Neural progenitor cell (in vitro differentiated cells): Measurements from ENCODE around the gene EEF2KMT.
"Not testable (repeated sequence)": the region's sequence is repeated elsewhere in the genome, so short reads cannot be mapped to it uniquely, and the experiment has no call there.

Source experiments
- EZH2 ChIP-seq: fragments of 200-600 bp; sonication (generic); IDR thresholded peaks from 2 replicates; pipeline ENCODE4 v1.6.1; 2017; ENCODE audit warnings: antibody characterized with exemption, mild to moderate bottlenecking, moderate library complexity
- TF ChIP-seq, protein P1 (sequence below): fragments of 200-600 bp; sonication (generic); IDR thresholded peaks from 2 replicates; pipeline ENCODE4 v1.5.1; 2017; ENCODE audit warnings: antibody characterized with exemption, mild to moderate bottlenecking

DNA sequence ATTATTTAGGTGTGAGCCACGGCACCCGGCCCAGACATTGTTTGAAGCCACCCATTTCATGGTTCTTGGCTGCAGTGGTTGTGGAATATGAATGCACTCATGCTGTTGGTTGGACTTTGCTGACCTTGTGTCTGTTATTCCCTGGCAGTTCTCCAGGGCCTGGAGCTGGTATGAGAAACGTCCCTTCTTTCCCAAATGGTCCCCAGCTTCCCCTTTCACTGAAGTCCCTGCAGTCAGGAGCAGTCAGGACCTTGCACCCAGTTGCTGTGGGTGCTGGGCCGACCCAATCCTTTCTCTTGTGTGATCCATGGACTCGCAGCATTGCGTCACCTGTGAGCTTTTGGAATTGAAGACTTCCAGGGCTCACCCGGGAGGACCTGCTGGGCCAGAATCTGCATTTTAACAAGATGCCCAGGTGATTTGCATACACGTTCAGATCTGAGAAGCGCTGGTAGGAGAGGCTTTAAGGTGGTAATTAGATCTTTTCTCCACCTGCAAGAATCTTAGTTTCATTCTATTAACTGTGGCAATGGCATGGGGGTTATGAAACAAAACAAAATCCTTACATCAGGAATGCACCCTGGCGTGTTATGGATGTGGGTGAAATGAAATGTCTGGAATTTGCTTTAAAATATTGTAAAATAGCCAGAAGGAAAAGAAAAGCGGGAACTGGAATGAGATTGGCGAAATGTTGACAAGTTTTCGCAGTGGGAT lies 37.3 kb upstream of the EEF2KMT start:
- TF ChIP-seq, protein P1, sequence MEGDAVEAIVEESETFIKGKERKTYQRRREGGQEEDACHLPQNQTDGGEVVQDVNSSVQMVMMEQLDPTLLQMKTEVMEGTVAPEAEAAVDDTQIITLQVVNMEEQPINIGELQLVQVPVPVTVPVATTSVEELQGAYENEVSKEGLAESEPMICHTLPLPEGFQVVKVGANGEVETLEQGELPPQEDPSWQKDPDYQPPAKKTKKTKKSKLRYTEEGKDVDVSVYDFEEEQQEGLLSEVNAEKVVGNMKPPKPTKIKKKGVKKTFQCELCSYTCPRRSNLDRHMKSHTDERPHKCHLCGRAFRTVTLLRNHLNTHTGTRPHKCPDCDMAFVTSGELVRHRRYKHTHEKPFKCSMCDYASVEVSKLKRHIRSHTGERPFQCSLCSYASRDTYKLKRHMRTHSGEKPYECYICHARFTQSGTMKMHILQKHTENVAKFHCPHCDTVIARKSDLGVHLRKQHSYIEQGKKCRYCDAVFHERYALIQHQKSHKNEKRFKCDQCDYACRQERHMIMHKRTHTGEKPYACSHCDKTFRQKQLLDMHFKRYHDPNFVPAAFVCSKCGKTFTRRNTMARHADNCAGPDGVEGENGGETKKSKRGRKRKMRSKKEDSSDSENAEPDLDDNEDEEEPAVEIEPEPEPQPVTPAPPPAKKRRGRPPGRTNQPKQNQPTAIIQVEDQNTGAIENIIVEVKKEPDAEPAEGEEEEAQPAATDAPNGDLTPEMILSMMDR = not testable (repeated sequence)
- not testable (repeated sequence) for TF ChIP-seq EZH2
